H9 (cell line): ENCODE results near the gene BIN1. TPM values are rescaled to one million over a fixed set of nuclear protein-coding genes. Genes with fewer than 3 reads are reported as not detected.

Experiments
- DNase-seq: peaks from one replicate; pipeline ENCODE4 v3.0.0-alpha.2; 2017
- H2AFZ ChIP-seq: one replicate; pipeline ENCODE4 v1.6.1; 2013; ENCODE audit warnings: mild to moderate bottlenecking, low read length, control low read depth, moderate library complexity
- H2AK5ac ChIP-seq: 2 replicates; pipeline ENCODE4 v1.6.1; 2013; ENCODE audit warnings: low read length, control low read depth, mixed read lengths; ENCODE audit not compliant: insufficient read length
- H2BK120ac ChIP-seq: one replicate; pipeline ENCODE4 v1.6.1; 2013; ENCODE audit warnings: low read depth, mild to moderate bottlenecking, low read length, control low read depth, inconsistent platforms; ENCODE audit not compliant: poor library complexity, severe bottlenecking
- H2BK12ac ChIP-seq: 2 replicates; pipeline ENCODE4 v1.6.1; 2013; ENCODE audit warnings: low read length, control low read depth, mixed read lengths, low read depth; ENCODE audit not compliant: insufficient read length
- H2BK15ac ChIP-seq: 2 replicates; pipeline ENCODE4 v1.6.1; 2013; ENCODE audit warnings: low read depth, low read length, control low read depth
- H2BK20ac ChIP-seq: one replicate; pipeline ENCODE4 v1.6.1; 2013; ENCODE audit warnings: low read depth, mild to moderate bottlenecking, low read length, control low read depth, inconsistent platforms; ENCODE audit not compliant: poor library complexity, severe bottlenecking
- H2BK5ac ChIP-seq: 2 replicates; pipeline ENCODE4 v1.6.1; 2013; ENCODE audit warnings: low read length, control low read depth, mixed read lengths; ENCODE audit not compliant: insufficient read length
- H3K14ac ChIP-seq: 2 replicates; pipeline ENCODE4 v1.6.1; 2013; ENCODE audit warnings: low read length, control low read depth; ENCODE audit not compliant: insufficient read depth
- H3K18ac ChIP-seq: 2 replicates; pipeline ENCODE4 v1.6.1; 2013; ENCODE audit warnings: low read depth, mild to moderate bottlenecking, mixed read lengths, low read length, control low read depth; ENCODE audit not compliant: insufficient read length
- H3K23ac ChIP-seq: 2 replicates; pipeline ENCODE4 v1.6.1; 2013; ENCODE audit warnings: low read length, control low read depth, mixed read lengths, low read depth; ENCODE audit not compliant: insufficient read length
- H3K23me2 ChIP-seq: 2 replicates; pipeline ENCODE4 v1.6.1; 2013; ENCODE audit warnings: low read depth, mild to moderate bottlenecking, mixed read lengths, low read length, control low read depth; ENCODE audit not compliant: insufficient read length, poor library complexity, severe bottlenecking
- H3K27ac ChIP-seq: 2 replicates; pipeline ENCODE4 v1.5.1; 2013; ENCODE audit warnings: low read length, control low read depth, mixed read lengths, low read depth; ENCODE audit not compliant: insufficient read length
- H3K27me3 ChIP-seq: 2 replicates; pipeline ENCODE4 v1.6.1; 2013; ENCODE audit warnings: low read length, control low read depth, inconsistent platforms; ENCODE audit not compliant: insufficient read depth
- H3K4ac ChIP-seq: 2 replicates; pipeline ENCODE4 v1.6.1; 2013; ENCODE audit warnings: low read depth, mild to moderate bottlenecking, control low read depth, inconsistent platforms, low read length, moderate library complexity
- H3K4me1 ChIP-seq: 2 replicates; pipeline ENCODE4 v1.6.1; 2013; ENCODE audit warnings: low read length, control low read depth, inconsistent platforms; ENCODE audit not compliant: insufficient read depth
- H3K4me2 ChIP-seq: 2 replicates; pipeline ENCODE4 v1.6.1; 2013; ENCODE audit warnings: low read length, control low read depth, mixed read lengths; ENCODE audit not compliant: insufficient read length, insufficient read depth
- H3K56ac ChIP-seq: 2 replicates; pipeline ENCODE4 v1.6.1; 2013; ENCODE audit warnings: low read depth, mild to moderate bottlenecking, mixed read lengths, low read length, control low read depth; ENCODE audit not compliant: insufficient read length
- H3K79me1 ChIP-seq: 2 replicates; pipeline ENCODE4 v1.6.1; 2013; ENCODE audit warnings: low read depth, mild to moderate bottlenecking, moderate library complexity, low read length, control low read depth, inconsistent platforms; ENCODE audit not compliant: insufficient read depth, poor library complexity, severe bottlenecking
- H3K79me2 ChIP-seq: 2 replicates; pipeline ENCODE4 v1.6.1; 2013; ENCODE audit warnings: low read length, control low read depth, inconsistent platforms; ENCODE audit not compliant: insufficient read depth
- H3K9ac ChIP-seq: 2 replicates; pipeline ENCODE4 v1.6.1; 2013; ENCODE audit warnings: low read length, control low read depth, mixed read lengths; ENCODE audit not compliant: insufficient read length; ENCODE audit errors: extremely low read depth
- H3K9me3 ChIP-seq: one replicate; pipeline ENCODE4 v1.6.1; 2013; ENCODE audit warnings: low read depth, low read length, inconsistent platforms; ENCODE audit not compliant: control insufficient read depth
- H3T11ph ChIP-seq: one replicate; pipeline ENCODE4 v1.6.1; 2013; ENCODE audit warnings: mild to moderate bottlenecking, low read length, control low read depth, inconsistent platforms
- H4K20me1 ChIP-seq: one replicate; pipeline ENCODE4 v1.6.1; 2013; ENCODE audit not compliant: control insufficient read depth, insufficient read length, insufficient read depth
- H4K5ac ChIP-seq: 2 replicates; pipeline ENCODE4 v1.6.1; 2013; ENCODE audit warnings: low read depth, mild to moderate bottlenecking, mixed read lengths, low read length, control low read depth; ENCODE audit not compliant: insufficient read length
- H4K8ac ChIP-seq: replicated peaks from 2 replicates; pipeline ENCODE4 v1.6.1; 2013; ENCODE audit warnings: low read length, control low read depth, mixed read lengths, low read depth; ENCODE audit not compliant: insufficient read length
- H4K91ac ChIP-seq: 2 replicates; pipeline ENCODE4 v1.6.1; 2013; ENCODE audit warnings: low read depth, mild to moderate bottlenecking, moderate library complexity, mixed read lengths, low read length, control low read depth; ENCODE audit not compliant: insufficient read length
- H3K27ac Mint-ChIP-seq, 3 experiments: 2 replicates in 2 of 3; 3 replicates in 1 of 3; pipeline ENCODE4 v1.8.0; 2020 to 2021; ENCODE audit warnings: mixed read lengths in 3 of 3, mild to moderate bottlenecking in 1 of 3, moderate library complexity in 1 of 3
- H3K27me3 Mint-ChIP-seq: 2 replicates; pipeline ENCODE4 v1.8.0; 2021; ENCODE audit warnings: low read depth, mild to moderate bottlenecking, moderate library complexity, mixed read lengths
- H3K36me3 Mint-ChIP-seq, 3 experiments: 2 replicates in 2 of 3; 3 replicates in 1 of 3; pipeline ENCODE4 v1.8.0; 2020 to 2021; ENCODE audit warnings: low read depth in 3 of 3, mixed read lengths in 3 of 3; ENCODE audit not compliant: insufficient read depth in 1 of 3
- H3K4me1 Mint-ChIP-seq, 2 experiments: 2 replicates each; pipeline ENCODE4 v1.8.0; 2020; ENCODE audit warnings: mixed read lengths in 2 of 2
- H3K4me3 Mint-ChIP-seq, 2 experiments: 2 replicates in 1 of 2; 3 replicates in 1 of 2; pipeline ENCODE4 v1.8.0; 2020 to 2021; ENCODE audit warnings: mild to moderate bottlenecking in 2 of 2, mixed read lengths in 2 of 2, moderate library complexity in 1 of 2
- H3K9me3 Mint-ChIP-seq, 2 experiments: 2 replicates in 1 of 2; 3 replicates in 1 of 2; pipeline ENCODE4 v1.8.0; 2020; ENCODE audit warnings: mild to moderate bottlenecking in 2 of 2, mixed read lengths in 2 of 2, moderate library complexity in 1 of 2
- WGBS: extraction: QIAGEN DNeasy Blood & Tissue Kit; methylation state at CpG from one replicate; pipeline ENCODE4 v1.1.7; 2013; ENCODE audit warnings: missing lambda C conversion rate, low lambda C conversion rate, mixed read lengths; ENCODE audit not compliant: insufficient read length; ENCODE audit errors: extremely low coverage; 5-methylcytosine and 5-hydroxymethylcytosine counted together
- total RNA-seq: library from RNA; stranded (reverse); gene quantifications from 2 replicates; pipeline ENCODE4 v1.2.1, GENCODE V29; 2021
- TF ChIP-seq, protein P1 (sequence below): fragments of 200-600 bp; sonication (generic); conservative IDR thresholded peaks from 3 replicates; pipeline ENCODE4 v1.8.0; 2021; ENCODE audit warnings: antibody characterized with exemption, mild to moderate bottlenecking

Gene BIN1
- total RNA-seq, 1 experiment from 2014 or later: 32.0 TPM

DNA sequence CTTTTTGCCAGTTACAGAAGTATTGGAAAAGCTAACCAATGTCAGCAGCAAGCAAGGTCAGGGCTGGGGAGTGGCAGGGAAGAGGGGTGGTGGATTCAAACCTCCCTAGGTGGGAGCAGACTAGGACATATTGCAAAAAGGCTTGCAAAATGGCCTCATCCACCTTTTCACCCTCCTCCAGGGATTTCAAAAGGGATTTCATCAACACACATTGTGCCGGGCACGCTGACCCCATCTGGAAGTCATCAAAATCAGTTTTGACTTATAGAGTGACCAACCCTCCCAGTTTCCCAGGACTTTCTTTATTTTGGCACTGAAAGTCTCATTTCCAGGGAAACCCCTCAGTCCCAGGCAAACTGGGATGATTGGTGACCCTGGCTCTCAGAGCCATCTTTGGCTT, 94.7 kb downstream of the BIN1 start:
- Histone ChIP-seq H3T11ph (no peak overlapping the region), H2BK12ac (no peak overlapping the region), H3K27me3 (no peaks in the 10 kb centered on the region), H3K4ac (no peak overlapping the region), H4K5ac (no peak overlapping the region), H2BK20ac (no peak overlapping the region), H3K23me2 (no peaks in the 10 kb centered on the region), H3K79me2 (no peaks in the 10 kb centered on the region), H3K14ac (no peak overlapping the region), H3K4me2 (no peak overlapping the region), H4K91ac (no peak overlapping the region), H3K18ac (no peak overlapping the region), H3K56ac (no peak overlapping the region), H2BK120ac (no peak overlapping the region), H2AK5ac (no peak overlapping the region), H2AFZ (no peak overlapping the region), H4K8ac (no peak overlapping the region), H3K23ac (no peak overlapping the region), H4K20me1 (no peaks in the 10 kb centered on the region), H2BK15ac (no peak overlapping the region), H3K4me1 (no peaks in the 10 kb centered on the region), H2BK5ac (no peak overlapping the region), H3K27ac (no peak overlapping the region), H3K9me3 (no peaks in the 10 kb centered on the region), H3K9ac (no peak overlapping the region), H3K79me1 (no peaks in the 10 kb centered on the region)
- Mint-ChIP-seq H3K36me3 (no peaks in the 10 kb centered on the region), H3K4me3 (no peak overlapping the region), H3K27ac (no peak overlapping the region), H3K9me3 (no peaks in the 10 kb centered on the region), H3K27me3 (peaks cover 16% of the 10 kb centered on the region), H3K4me1 (peaks cover 8 to 12% of the 10 kb centered on the region in 2 experiments)
- WGBS: no CpG with 5 or more reads among the region's 2 CpGs
- DNase-seq: no peak
- TF ChIP-seq, protein P1, sequence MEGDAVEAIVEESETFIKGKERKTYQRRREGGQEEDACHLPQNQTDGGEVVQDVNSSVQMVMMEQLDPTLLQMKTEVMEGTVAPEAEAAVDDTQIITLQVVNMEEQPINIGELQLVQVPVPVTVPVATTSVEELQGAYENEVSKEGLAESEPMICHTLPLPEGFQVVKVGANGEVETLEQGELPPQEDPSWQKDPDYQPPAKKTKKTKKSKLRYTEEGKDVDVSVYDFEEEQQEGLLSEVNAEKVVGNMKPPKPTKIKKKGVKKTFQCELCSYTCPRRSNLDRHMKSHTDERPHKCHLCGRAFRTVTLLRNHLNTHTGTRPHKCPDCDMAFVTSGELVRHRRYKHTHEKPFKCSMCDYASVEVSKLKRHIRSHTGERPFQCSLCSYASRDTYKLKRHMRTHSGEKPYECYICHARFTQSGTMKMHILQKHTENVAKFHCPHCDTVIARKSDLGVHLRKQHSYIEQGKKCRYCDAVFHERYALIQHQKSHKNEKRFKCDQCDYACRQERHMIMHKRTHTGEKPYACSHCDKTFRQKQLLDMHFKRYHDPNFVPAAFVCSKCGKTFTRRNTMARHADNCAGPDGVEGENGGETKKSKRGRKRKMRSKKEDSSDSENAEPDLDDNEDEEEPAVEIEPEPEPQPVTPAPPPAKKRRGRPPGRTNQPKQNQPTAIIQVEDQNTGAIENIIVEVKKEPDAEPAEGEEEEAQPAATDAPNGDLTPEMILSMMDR: no peak
